Neural progenitor cell (in vitro differentiated cells): ENCODE data around the gene EVI5L.

Experiments
- CTCF ChIP-seq: fragments of 200-600 bp; sonication (generic); IDR thresholded peaks from 2 replicates; pipeline ENCODE4 v1.5.1; 2017; ENCODE audit warnings: antibody characterized with exemption, mild to moderate bottlenecking
- EZH2phosphoT487 ChIP-seq: fragments of 200-600 bp; sonication (generic); IDR thresholded peaks from 2 replicates; pipeline ENCODE4 v1.6.1; 2017; ENCODE audit warnings: antibody characterized with exemption

GRCh38 chr19:7832009-7832408 lies 2.0 kb downstream of the EVI5L start:
- TF ChIP-seq CTCF (no peak), EZH2phosphoT487 (no peak)
